ENCODE data around the gene IL17F.
A peak's percentile ranks its signal among the peaks of the same experiment; 100 is the strongest.
"Not testable (repeated sequence)": the region's sequence is repeated elsewhere in the genome, so short reads cannot be mapped to it uniquely, and the experiment has no call there.

The IL17F gene

GRCh38 chr6:52243282-52243893, 912 bp downstream of the IL17F start:
- no peak for DNase-seq

- DNase-seq = no peak
These were observed 2.5 kb downstream of the IL17F start for GRCh38 chr6:52241819-52242218.

DNA sequence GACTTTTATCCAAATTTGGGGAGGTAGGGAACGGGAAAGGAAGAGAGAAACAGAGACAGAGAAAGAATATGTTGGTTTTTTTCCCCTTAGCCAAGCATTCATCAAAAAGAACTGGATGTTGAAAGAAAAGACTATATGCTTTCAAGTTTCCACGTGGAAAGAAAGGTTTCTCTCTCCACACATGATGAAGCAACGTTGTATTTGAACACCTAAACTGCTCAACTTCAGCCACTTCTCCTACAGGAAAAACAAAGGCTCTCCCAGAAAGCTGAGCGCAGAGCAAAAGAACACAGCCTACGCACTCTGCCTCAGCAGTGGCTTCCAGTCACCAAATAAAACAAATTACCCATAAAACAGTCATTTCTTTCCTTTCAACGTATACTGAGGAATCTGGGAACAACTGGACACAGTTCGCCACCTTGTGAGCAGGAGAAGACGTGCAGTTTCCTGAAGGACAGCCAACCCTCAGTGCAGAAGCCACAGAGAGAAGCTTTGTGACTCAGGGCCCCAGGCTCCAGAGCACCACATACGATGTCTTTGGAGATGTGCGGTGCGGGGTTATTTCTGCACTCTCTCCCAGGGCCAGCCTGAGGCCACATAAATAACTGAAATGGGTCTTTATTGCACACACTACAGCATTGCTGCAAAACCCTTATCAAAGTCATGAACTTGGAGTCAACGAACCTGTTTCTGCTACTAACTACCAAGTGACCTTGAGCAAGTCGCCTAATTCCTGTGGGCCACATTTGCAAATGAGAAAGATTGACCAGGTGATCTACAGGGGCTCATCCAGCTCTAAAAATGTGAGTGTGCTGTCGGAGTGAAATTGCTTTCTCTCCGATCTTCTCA, 10.1 kb downstream of the IL17F start:
- peak; percentile 80 for DNase-seq

- DNase-seq = no peak
These were observed 11.3 kb downstream of the IL17F start for GRCh38 chr6:52233005-52233404.

- DNase-seq = no peak
These were observed 12.7 kb downstream of the IL17F start for GRCh38 chr6:52231406-52232127.

DNA sequence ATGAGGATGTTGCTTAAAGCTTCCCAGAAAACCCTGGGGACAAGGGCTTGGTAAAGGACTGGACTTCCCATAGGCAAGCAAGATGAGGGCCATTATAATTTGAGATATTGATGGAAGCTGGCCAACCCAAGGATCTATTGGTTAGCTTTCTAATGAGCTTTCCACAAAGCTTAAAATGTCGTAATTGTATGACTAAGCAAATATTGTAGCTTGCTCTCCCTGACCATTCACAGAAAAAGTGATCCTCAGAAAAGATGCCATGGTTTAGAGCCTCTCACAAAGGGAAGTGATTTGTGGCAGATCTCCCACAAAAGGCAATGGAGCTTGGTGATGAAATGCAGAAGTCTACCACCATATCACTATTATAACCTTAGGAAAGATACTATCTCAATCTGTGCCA, 13.6 kb downstream of the IL17F start:
- DNase-seq = no peak

- DNase-seq = peak; percentile 4
These were observed 16.8 kb downstream of the IL17F start for GRCh38 chr6:52227495-52227894.

GRCh38 chr6:52221302-52221701, 23.0 kb downstream of the IL17F start:
- DNase-seq = no peak

DNA sequence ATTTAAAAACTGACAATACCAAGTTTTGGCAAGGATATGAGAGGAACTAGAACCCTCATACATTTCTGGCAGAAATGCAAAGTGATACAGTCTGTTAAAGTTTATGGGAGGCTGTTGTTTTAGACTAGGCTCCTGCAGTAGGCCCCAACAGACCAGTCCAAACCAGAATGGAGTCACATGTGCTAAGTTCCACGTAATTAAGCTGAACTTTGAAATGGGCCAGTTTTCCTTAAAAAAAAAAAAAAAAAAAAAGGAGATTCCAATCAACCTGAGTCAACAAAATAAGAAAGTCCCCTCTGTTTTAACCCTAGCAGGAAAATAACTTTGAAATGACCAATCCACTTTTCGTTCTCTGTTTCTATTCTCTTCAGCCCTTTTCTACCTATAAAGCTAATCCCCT, 26.5 kb downstream of the IL17F start:
- no peak for DNase-seq

DNA sequence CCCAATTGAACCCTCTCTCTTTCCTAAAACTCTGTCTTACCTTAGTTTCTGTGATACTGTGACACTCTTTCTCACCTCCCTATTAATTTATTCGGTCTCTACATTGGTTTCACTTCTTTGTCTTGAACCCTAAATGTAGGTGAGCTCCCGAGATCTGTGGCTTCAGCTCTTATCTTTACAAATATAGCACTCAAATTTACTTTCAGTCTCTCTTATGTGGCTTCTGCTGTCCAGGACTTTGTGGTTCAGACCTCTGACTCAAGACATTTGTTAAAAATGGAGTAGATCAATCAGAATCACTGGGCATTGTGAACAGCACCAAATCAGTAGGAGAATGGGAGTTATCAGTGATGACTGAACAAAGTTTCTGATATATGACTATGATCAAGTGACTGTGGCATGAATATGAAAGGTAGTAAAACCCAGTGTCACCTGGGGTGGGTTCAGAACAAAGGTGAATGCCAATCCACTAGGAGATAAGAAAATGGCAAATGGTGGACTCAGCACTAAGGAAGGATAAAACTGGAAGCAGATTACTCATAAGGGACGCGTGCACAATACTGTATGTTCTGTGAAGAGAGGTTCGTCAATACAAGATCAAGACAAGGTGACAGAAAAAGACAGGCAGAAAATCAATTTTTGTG, 27.2 kb downstream of the IL17F start:
- no peak for DNase-seq

GRCh38 chr6:52215787-52216186, 28.5 kb downstream of the IL17F start:
- no peak for DNase-seq

DNA sequence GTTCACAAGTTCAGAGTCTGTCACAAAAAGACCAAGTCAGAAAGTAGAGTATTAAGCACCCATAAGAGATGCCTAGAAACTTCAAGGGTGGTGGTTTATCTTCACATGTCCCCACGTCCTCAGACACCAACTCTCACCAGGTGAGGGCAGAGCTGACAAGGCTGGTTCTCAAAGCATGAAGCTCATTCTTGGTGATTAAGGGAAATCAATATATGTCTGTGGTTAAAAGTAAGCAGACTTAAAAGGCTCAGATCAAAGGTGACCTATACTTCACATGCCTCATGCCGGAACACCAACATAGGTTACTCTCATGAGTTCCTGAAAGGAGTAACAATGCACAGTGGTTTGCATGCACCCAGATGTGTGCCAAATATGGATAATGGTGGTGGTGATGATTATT, 31.2 kb downstream of the IL17F start:
- no peak for DNase-seq

- DNase-seq = no peak
These were observed 34.1 kb downstream of the IL17F start for GRCh38 chr6:52210227-52210626.

GRCh38 chr6:52209770-52210169, 34.5 kb downstream of the IL17F start:
- no peak for DNase-seq

DNA sequence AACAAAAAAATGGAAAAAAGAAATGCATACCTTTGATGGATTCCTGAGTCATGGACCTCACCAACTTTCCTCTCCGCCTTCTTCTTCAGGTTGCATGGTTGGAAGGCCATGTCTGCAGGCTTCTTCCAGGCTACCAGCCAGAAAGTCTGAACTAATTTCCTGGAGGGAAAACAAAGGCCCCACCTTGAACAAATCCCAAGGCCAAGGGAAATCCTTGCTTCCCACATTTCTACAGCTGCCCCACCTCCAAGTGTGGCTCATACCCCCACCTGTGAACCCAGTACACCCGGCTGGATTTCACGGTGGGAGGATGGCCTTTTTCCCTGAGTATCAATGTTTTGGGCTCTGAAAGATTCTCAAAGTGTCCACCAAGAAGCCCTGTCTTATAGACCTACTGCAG, 35.7 kb downstream of the IL17F start:
- DNase-seq = no peak

- no peak for DNase-seq
These were observed 37.2 kb downstream of the IL17F start for GRCh38 chr6:52207066-52207465.

DNA sequence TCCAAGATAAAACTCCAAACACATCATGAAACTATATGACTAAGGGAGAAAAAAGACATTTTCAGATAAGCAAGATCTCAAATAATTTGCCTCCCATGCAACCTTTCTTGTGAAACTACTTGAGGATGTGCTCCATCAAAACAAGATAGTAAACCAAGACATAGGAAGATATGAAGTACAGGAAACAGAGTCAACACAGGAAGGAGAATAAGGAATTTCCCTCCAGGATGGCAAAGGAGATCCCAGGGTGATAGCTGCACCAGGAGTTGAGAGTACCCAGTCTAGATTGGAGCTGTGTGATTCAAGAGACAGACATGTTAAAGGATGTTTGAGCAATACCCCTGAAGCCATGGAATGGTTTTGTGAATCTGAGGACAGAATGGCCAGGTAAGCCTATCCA, 42.8 kb downstream of the IL17F start:
- DNase-seq = no peak

GRCh38 chr6:52201046-52201445, 43.3 kb downstream of the IL17F start:
- DNase-seq = no peak

DNA sequence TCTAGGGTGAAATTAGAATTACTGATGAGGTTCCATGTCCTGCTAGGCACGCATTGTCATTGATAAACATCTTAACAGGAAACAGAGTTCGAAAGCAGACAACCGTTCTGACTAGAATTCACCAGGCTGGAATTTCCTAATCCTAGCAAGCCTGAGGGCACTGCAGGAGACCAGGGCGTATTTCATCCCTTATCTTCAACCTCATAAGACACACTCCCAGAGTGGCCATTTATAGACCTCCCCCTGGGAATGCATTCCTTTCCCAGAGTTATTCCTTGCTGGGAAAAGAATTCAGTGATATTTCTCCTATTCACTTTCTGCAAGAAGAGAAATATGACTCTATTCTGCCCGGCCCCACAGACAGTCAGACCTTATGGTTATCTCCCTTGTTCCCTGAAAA, 44.2 kb downstream of the IL17F start:
- not testable (repeated sequence) for DNase-seq

GRCh38 chr6:52195886-52196285, 48.4 kb downstream of the IL17F start:
- DNase-seq = no peak

GRCh38 chr6:52191824-52192223, 52.5 kb downstream of the IL17F start:
- no peak for DNase-seq

- no peak for DNase-seq
These were observed 53.9 kb downstream of the IL17F start for GRCh38 chr6:52190409-52190808.

DNA sequence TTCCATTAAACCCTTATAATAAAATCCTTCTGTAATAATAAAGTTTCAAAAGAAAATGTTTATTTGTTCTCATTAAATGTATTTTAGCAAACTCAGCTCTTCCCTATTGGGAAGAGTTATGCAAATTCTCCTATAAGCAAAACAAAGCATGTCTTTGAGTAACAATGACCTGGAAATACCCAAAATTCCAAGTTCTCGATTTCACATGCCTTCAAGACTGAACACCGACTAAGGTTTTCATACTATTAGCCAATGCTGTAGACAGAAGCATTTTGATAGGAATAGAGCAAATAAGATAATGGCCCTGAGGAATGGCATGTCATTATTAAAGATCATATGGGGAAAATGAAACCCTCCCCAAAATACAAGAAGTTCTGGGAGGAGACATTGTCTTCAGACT, 54.3 kb downstream of the IL17F start:
- no peak for DNase-seq

DNA sequence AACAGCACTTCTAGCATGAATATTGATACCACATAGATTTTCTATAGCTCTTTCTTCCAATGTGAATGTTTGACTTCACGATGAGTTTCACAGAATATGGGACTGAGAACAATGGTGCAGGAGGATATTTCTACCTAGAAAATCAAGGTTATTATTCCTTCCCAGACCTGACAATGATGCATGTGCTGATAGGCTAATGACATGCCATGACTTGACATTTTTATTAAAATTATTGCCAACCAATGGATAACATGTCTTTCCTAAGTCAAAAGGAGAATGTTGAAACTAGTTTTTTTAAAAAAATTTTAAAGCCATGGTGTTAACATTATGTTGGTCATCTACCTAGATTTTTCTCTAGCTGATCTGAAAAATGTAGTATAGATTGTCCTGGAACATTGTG, 57.2 kb downstream of the IL17F start:
- DNase-seq = no peak
